Pulmonary artery endothelial cell (primary cell): Measurements from ENCODE around the gene TACR2. TPM values are rescaled to one million over a fixed set of nuclear protein-coding genes. Genes with fewer than 3 reads are reported as not detected.
"Not testable (repeated sequence)": the region's sequence is repeated elsewhere in the genome, so short reads cannot be mapped to it uniquely, and the experiment has no call there.

Experiments used
- DNase-seq: peaks from one replicate; pipeline ENCODE4 v3.0.0-alpha.2; 2011; ENCODE audit warnings: low read depth, low spot score
- total RNA-seq: library from RNA; depleted of rRNA; stranded (reverse); fragments of >200 nt; gene quantifications from 2 replicates; pipeline ENCODE4 v1.2.3, GENCODE V29; 2014

TACR2 gene
- total RNA-seq, 1 donor from 2014 or later, result 0.07 TPM

DNA sequence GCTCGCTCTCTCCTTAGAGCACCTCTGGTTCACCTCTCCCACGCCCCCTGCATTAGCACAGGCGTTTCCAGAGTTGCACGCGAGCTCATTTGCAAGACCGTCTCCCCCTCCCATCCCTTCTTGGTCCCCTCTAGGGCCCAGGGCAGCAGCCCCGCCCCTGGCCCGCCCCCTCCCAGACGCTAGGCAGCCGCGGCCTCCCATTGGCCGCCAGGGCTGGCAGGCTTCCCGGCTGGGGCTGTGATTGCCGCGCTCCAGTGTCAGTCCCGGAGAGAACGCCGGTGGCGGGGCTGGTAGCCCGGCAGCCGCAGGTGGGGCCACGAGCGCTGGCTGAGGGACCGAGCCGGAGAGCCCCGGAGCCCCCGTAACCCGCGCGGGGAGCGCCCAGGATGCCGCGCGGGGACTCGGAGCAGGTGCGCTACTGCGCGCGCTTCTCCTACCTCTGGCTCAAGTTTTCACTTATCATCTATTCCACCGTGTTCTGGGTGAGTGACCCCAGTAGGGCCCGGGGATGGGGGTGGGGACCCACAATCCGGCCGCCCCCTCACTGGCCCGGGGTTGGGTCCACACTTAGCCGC, 34.6 kb upstream of the TACR2 start, which contains the start of gene TSPAN15:
TSPAN15 (plus strand) TSS at position 257 of the 575 bp plus-strand sequence; CDS start at position 387, 130 bp downstream.
- DNase-seq, result no peak

DNA sequence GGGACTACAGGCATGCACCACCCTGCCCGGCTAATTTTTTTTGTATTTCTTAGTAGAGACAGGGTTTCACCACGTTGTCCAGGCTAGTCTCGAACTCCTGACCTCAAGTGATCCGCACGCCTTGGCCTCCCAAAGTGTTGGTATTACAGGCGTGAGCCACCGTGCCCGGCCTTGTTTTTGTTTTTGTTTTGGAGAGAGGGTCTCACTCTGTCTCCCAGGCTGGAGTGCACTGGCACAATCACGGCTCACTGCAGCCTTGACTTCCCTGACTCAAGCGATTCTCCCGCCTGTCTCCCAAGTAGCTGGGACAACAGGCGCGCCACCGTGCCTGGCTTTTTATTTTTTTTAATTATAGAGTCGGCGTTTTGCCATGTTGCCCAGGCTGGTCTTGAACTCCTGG, 33.7 kb upstream of the TACR2 start:
- DNase-seq, result not testable (repeated sequence)

DNA sequence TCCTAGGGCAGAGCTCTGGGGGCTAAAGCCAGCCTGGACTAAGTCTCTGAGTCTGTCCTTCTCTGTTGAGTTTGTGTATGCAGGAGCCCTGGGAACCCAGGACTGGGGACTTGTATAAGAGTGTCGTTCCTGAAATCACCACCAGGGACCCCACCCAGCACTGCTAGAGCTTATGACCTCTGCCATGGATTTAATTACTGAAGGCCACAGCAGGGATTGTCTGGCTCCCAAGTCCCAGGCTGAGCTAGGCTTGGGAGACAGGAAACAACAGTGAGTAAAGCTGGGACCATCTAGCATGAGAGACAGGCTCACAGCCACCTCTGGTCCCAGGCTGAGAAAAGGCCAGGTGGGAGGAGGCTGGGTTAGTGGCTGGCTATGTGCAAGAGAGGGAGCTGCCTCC, 33.1 kb upstream of the TACR2 start:
- DNase-seq, result no peak

GRCh38 chr10:69446650-69447151, 30.0 kb upstream of the TACR2 start:
- peak; percentile 95 for DNase-seq

- no peak for DNase-seq
These were observed 29.5 kb upstream of the TACR2 start for GRCh38 chr10:69446229-69446628.

DNA sequence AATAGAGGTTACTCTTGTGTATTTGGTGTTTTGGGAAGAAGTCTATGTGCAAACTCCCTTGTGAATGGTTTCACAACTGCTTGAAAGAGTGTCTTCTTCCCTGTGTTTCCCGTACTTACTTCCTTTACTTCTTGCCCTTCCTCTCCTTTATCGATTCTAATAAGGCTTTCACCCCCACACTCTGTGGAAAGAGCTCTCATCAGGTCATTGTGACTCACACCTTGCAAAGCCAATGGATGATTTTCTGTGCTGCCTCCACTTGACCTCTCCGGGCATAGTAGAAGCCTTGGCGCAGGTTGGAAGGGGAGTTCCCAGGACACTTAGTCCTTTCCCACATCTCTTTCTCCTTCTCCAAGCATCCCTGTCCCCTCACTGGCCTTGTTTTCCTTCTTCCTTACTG, 28.3 kb upstream of the TACR2 start:
- no peak for DNase-seq

DNA sequence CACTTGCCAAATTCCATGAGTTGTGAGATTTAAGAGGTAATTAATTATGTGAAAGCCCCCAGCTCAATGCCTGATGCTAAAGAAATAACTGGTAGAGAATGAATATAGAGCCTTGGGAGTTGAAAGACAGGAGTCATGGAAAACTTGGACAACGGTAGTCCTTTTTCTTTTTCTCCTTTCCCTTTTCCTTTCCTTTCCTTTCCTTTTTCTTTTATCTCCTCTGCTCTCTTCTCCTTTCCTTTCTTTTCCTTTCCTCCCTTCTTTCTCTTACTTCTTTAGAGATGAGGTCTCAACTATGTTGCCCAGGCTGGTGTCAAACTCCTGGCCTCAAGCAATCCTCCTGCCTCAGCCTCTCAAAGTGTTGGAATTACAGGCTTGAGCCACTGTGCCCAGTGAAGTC, 26.6 kb upstream of the TACR2 start:
- DNase-seq, result no peak

DNA sequence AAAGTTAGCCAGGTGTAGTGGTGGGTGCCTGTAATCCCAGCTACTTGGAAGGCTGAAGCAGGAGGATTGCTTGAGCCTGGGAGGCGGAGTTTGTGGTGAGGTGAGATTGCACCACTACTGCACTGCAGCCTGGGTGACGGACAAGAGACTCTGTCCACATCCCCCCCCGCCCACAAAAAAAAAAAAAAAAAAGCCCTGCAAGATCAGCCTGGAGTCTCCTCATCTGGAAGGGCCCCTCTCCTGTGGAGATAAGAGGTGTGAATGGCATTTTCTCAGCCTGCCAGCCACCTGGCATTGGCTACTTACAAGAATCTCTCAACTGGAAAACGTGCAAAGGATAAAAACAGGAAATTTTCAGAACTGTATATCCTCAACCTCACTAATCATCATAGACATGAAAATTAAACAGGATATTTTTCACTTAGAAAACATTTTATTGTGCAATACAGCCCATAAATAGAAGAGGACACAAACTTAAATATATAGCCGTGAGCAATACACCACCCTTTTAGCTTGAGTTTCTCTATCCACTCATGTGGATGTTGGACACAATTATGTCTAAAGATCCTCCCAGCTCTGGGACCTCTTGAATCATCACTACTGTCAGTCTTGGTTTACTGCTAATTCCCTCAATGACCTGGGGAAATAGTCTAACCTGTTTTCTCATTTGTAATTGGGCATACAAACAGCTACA, 23.2 kb upstream of the TACR2 start:
- no peak for DNase-seq

DNA sequence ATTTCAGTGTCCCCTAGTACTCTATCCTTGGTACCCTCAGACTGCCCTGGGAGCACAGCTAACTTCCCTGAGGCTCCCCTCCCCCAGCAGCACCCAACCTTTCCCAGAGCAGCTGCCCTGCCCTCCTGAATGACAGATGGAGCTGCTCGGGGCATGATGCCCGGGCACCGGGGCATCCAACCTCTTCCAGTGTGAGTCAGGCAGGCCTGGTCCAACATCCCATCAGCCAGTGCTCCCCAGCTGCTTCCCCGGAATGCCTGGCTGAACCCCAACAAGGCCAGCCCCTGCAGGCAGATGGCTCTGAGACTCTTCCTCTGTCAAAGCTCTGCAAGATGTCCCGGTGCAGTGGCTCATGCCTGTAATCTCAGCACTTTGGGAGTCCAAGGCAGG, 22.6 kb upstream of the TACR2 start:
- DNase-seq, result no peak

DNA sequence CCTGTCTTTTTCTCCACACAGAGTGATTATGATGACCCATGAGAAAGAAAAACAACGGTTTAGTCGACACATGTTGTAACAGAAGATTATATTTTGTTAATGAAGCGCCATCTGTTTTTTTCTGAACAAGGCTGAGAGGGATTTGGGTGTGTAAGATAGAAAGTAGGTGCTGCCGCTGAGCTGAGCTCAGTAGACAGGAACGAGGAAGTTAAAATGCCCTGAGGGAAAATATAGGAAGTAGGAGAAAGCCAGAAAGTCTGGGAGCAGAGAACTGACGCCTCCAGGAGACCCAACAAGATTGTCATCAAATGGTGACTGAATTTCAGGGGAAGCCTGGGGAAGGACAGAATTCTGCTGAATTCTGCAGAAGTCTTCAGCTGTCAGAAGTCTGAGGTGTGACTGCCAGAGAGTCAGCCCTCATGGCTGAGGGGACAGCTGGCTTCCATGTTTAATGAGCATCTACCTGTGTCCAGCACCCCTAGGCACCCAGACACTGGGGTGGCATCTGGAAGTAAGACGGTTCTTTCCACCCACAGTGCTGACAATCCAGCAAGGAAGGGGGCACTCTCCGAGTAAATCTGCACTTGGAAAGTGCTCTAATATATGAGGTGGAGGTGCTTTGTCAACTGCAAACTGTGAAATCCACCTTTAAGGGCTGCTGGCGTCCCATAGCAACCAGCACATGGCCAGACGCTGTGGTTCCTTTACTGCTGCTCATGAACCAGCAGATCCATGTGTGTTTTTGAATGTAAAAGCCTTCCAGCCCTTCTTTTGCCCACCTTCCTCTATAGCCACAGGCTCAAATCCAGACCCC, 22.0 kb upstream of the TACR2 start:
- DNase-seq, result no peak

DNA sequence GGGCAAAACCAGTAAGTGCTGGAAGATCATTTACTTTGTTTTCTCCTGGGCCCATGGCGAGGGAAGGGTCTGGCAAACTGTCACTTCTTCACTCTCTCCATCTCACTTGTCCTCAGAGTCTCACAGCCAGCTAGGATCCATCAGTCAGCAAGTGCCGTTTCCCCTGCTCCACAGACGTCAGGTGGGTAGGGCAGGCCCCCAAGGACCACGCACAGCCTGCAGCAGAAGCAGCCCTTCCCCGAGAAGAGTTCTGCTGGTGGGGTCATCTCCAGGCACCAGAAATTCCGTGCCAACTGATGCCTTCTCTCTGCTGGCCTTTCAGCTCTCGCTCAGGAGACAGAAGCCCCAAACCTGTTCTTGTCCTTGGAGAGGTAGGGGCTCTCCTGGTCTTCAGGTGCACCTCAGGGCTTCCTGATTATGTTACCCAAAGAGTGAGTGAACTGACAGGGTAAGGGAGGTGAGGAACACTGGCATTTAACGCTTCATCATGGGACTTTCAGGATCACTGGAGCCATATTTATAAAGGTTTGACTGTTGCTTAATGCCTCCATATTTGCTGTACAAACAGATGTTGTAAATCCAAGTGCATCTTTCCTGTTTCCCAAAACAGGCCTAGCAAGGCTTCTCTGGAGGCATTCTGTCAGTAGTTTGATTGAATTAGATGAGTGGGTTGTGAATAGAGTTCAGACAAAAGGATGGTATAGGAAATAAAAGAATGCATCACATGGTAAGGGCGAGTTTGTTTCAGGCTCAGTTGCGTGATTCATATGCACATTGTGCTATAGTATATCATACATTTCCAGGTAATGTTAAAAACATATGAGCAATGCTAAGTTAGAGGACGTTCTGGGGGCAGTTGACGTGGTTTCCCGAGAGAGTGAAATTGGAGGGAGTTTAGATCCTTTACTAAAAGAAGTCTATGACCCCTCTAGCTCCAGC, 20.9 kb upstream of the TACR2 start:
- no peak for DNase-seq

DNA sequence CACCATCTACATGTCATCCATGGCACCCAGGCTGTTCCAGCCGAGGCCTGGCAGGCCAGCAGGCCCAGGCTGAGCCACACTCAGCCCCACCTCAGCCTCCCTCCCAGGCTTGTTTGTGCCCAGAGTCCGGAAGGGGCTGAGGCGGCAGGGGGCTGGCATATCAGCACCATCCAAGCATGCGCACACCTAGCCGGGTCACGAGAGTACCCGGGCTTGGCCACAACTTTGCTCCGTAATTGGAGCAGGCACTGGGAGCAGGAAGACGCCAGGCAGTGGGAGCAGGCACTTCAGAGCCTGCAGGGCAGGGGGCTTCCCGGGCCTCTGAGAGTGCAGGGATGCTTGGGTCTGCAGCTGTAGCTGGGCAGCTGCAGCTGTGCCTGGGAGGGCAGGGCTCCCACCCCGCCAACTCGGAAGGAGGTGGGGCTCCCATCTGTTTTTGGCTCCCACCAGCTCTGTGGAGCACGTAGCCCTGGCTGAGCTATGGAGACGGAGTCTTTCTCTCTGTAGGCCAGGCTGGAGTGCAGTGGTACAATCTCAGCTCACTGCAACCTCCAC, 19.3 kb upstream of the TACR2 start:
- DNase-seq, result no peak

DNA sequence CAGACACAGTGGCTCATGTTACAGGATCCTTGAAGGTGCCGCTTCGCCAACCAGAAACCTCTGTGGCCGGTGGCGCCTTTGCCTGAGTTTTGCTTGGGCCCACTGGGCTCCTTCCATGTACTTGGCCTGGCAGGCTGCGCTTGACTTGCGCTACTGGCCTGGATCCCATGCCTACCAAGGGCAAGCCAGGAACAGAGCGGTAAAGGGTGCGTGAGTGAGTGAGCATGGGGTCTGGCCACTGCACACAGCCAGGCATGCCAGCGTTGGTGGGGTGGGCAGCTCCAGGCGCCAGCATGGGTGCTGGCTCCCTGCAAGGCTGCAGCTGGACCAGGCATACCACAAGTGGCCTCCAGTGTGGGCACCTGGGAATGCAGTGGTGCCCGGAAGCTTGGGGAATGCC, 18.2 kb upstream of the TACR2 start:
- no peak for DNase-seq

- DNase-seq, result no peak
These were observed 17.5 kb upstream of the TACR2 start for GRCh38 chr10:69434169-69434568.

DNA sequence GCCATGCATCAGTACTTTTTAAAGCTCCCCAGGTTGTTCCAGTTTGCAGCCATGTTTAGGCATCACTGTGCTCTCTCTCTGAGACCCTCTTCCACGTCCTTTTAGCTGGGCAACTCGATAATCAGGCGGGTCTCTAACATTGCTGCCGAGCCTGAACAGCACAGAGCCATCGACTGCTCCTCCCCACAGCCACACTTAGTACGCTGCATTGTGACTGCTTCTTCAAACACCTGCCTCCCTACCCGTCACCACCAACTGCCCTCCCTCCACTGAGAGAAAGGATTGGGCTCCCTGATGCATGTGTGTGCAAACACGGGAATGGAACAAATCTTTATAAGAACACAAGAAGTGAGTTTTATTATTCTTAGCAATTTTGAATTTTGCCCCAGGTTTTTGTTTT, 11.4 kb upstream of the TACR2 start:
- no peak for DNase-seq

DNA sequence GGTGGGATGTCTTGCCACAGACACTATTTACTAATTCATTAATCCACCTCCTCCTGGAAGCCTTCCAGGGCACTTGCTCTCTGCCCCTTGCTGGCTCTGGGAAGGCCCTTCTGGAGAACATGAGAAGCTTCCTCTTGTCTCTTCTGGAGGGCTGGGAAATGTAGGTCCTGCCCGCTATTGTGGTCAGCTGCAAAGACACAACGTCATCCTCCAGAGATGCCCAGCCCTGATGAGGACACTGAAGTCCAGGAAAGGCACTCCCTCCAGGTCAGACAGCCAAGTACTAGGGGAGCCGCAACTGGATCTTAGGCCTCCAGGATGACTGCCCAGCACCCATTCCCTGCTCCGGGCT, 9.6 kb upstream of the TACR2 start:
- DNase-seq, result no peak

DNA sequence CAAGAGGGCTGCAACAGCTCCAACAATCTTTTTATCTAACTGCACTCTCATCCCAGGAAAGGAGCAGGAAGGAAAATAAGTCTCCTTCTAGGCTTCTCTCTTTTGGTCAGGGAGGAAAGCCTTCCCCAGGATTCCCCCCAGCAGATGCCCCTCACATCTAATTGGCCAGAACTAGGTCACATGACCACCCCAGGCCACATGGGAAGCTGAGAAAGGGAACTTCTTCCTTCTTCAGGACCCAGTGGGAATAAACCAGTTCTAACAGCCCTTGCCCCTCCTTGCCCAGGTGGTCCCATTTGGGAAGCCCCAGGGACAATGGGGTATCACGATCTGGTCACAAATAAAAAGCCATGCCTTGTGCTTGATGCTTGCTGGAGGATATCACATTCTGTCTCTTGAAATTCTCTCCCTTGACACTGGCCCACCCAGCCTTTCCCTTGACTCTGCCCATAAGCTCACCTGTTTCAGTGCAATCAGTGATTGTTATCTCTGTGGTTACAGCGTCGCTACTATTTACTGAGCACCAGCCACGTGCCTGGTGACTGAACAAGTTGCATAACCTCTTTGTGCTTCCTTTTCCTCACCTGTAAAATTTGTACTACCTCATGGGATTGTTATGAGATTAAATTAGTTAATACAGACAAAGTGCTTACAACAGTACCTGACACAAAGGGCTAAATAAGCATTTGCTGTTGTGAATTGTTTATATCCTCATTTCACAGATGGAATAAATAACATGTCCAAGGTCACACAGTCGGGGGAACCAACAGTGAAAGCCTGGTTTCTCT, 9.0 kb upstream of the TACR2 start:
- no peak for DNase-seq

GRCh38 chr10:69425041-69425440, 8.3 kb upstream of the TACR2 start:
- DNase-seq, result no peak

GRCh38 chr10:69422676-69423075, 6.0 kb upstream of the TACR2 start:
- DNase-seq, result no peak

GRCh38 chr10:69421611-69422308, 5.0 kb upstream of the TACR2 start:
- DNase-seq, result no peak
